GM21423 (cell line): ENCODE results near the gene KLHDC3.
A peak's percentile ranks its signal among the peaks of the same experiment; 100 is the strongest.

ENCODE experiments used
- ATAC-seq: cut with Tn5 transposase; IDR thresholded peaks from one replicate; pipeline ENCODE4 v1.9.1; 2021; ENCODE audit warnings: mild to moderate bottlenecking, moderate library complexity; ENCODE audit not compliant: unreplicated experiment

The KLHDC3 gene

GRCh38 chr6:43053545-43054205 is 39.6 kb downstream of the KLHDC3 start, which contains the start of gene CUL7:
CUL7 (minus strand) TSS chr6:43053851; CDS start chr6:43052788, 1,063 bp downstream.
- peak; percentile 90 for ATAC-seq

GRCh38 chr6:43054206-43054943 is 40.3 kb downstream of the KLHDC3 start:
- ATAC-seq: no peak

- no peak for ATAC-seq
These were observed 41.9 kb downstream of the KLHDC3 start for GRCh38 chr6:43055966-43056365.

- ATAC-seq: no peak
These were observed 44.5 kb downstream of the KLHDC3 start for GRCh38 chr6:43058531-43058930.

GRCh38 chr6:43059168-43060033 is 45.4 kb downstream of the KLHDC3 start, which contains the start of the genes KLC4 and MRPL2:
KLC4 (plus strand) TSS chr6:43059631; CDS start chr6:43061336, 1,705 bp downstream.
MRPL2 (minus strand) TSS chr6:43059434; CDS start chr6:43059381, 53 bp downstream.
- ATAC-seq: peak; percentile 91

GRCh38 chr6:43060034-43060754 is 46.1 kb downstream of the KLHDC3 start:
- ATAC-seq: no peak

- ATAC-seq: no peak
These were observed 46.9 kb downstream of the KLHDC3 start for GRCh38 chr6:43060755-43061633.

GRCh38 chr6:43061861-43062260 is 47.8 kb downstream of the KLHDC3 start:
- ATAC-seq: no peak

- no peak for ATAC-seq
These were observed 48.8 kb downstream of the KLHDC3 start for GRCh38 chr6:43062818-43063217.

- no peak for ATAC-seq
These were observed 56.1 kb downstream of the KLHDC3 start for GRCh38 chr6:43070028-43070632.
